Gastrocnemius medialis (tissue), 4 donors: ENCODE data around the gene SEC23A.

Experiments
- CTCF ChIP-seq, 5 experiments: fragments of 450-650 bp in 3 of 5; fragments of 200-600 bp in 2 of 5; sonication (generic) in 2 of 5; IDR thresholded peaks in 4 of 5; conservative IDR thresholded peaks in 1 of 5; 1 replicate in 4 of 5; 2 replicates in 1 of 5; pipeline ENCODE4 v1.5.1; 2016 to 2019; ENCODE audit warnings: antibody characterized with exemption in 5 of 5, mild to moderate bottlenecking in 3 of 5, moderate library complexity in 3 of 5
- POLR2A ChIP-seq, 2 donors: fragments of 450-650 bp; IDR thresholded peaks; one replicate each; pipeline ENCODE4 v1.6.1; 2017; ENCODE audit warnings: antibody characterized with exemption in 2 of 2, mild to moderate bottlenecking in 2 of 2, moderate library complexity in 2 of 2

DNA sequence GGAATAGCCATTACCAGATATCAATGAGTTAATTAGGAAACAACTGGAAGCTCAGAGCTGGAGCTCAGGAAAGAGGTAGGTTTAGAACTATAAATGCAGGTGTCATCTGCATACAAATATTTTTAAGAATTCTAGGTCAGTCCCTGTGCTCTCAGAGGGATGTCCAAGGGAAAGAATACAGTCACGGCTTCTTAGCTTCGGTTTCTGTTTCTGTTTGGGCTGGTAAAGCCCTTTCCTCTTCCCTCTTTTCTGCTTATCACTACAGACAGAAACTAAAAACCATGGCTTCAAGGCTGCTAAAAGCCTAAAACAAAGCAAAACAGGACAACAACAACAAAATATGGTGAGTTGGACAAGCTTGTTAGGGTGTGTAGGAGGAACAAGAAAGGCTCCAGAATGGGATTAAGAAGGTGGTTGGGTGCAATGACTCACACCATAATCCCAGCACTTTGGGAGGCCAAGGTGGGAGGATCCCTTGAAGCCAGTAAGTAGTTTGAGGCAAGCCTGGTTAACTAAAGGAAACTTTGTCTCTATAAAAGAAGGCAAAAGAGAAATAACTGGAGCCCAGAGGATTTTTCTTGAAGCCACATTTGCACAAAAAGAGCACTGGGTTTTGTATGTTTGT, 113.0 kb downstream of the SEC23A start:
- TF ChIP-seq POLR2A (IDR thresholded peaks at IDR 0.05): no peak
- TF ChIP-seq CTCF (IDR thresholded peaks at IDR 0.05 in 4 of 5, conservative IDR thresholded peaks at IDR 0.05 in 1 of 5): no peak
